GM21447 (cell line): ENCODE data around the gene ZNF566.

Experiments used
- ATAC-seq: cut with Tn5 transposase; IDR thresholded peaks from one replicate; pipeline ENCODE4 v1.9.1; 2021; ENCODE audit not compliant: unreplicated experiment

The ZNF566 gene

GRCh38 chr19:36449059-36449670 is 40.2 kb downstream of the ZNF566 start:
- ATAC-seq = no peak

GRCh38 chr19:36441339-36441738 is 48.0 kb downstream of the ZNF566 start:
- ATAC-seq = no peak

GRCh38 chr19:36436531-36436930 is 52.8 kb downstream of the ZNF566 start:
- ATAC-seq = no peak

- ATAC-seq = no peak
These were observed 65.4 kb downstream of the ZNF566 start for GRCh38 chr19:36423925-36424324.

GRCh38 chr19:36421749-36422481 is 67.4 kb downstream of the ZNF566 start:
- no peak for ATAC-seq

- no peak for ATAC-seq
These were observed 68.2 kb downstream of the ZNF566 start for GRCh38 chr19:36420961-36421748.

- peak; percentile 65 for ATAC-seq
These were observed 70.9 kb downstream of the ZNF566 start, which contains the start of gene ZFP82 for GRCh38 chr19:36418287-36419001. Gene ZFP82, minus strand, starts transcription at chr19:36418644. Its CDS starts 8,855 bp downstream, at chr19:36409789.

- peak; percentile 19 for ATAC-seq
These were observed 71.5 kb downstream of the ZNF566 start for GRCh38 chr19:36417752-36418286.

- ATAC-seq = no peak
These were observed 79.5 kb downstream of the ZNF566 start for GRCh38 chr19:36409841-36410240.

GRCh38 chr19:36408101-36408500 is 81.3 kb downstream of the ZNF566 start:
- ATAC-seq = no peak

- ATAC-seq = no peak
These were observed 84.9 kb downstream of the ZNF566 start for GRCh38 chr19:36404498-36404897.

- ATAC-seq = no peak
These were observed 87.9 kb downstream of the ZNF566 start for GRCh38 chr19:36401475-36401874.

- no peak for ATAC-seq
These were observed 90.8 kb downstream of the ZNF566 start for GRCh38 chr19:36398571-36398970.
